ENCODE data around the gene IFIT1.
"Not testable (repeated sequence)": the region's sequence is repeated elsewhere in the genome, so short reads cannot be mapped to it uniquely, and the experiment has no call there.

IFIT1 gene

DNA sequence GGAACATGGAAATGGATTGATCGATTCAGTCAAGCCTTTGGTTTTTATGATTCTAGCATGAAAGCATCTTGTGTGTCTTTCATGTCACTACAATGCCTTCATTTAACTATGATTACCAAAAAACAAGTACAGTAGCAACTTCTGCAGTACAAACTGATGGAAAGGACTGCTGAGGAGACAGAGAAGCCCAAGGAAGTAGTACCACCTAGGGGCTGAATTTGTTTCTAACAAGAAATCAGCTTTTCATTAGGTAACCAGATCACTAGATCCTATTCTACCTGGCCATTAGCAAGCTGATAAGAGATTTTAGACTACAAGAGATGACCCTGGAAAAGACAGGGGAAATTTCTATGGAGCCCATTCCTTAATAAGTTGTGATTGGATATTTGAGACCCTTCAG, 3.2 kb upstream of the IFIT1 start:
- Histone ChIP-seq H4K20me1 (ENCODE audit: insufficient read depth, low read length, poor library complexity, severe bottlenecking) (no peaks in the 10 kb centered on the region), H3K36me3 (ENCODE audit: insufficient read depth, low read length) (no peaks in the 10 kb centered on the region), H3K4me2 (ENCODE audit: low read depth, low read length, poor library complexity, severe bottlenecking) (no peak overlapping the region), H3K4me3 (ENCODE audit: low read length, poor library complexity, severe bottlenecking) (no peak overlapping the region), H3K9me3 (ENCODE audit: insufficient read depth, low read depth, low read length) (no peaks in the 10 kb centered on the region), H3K9ac (ENCODE audit: low read depth, low read length, poor library complexity, severe bottlenecking) (no peak overlapping the region), H3K79me2 (ENCODE audit: insufficient read depth, low read length) (no peaks in the 10 kb centered on the region), H3K27me3 (ENCODE audit: insufficient read depth, low read length, poor library complexity, severe bottlenecking) (no peaks in the 10 kb centered on the region), H2AFZ (ENCODE audit: low read length) (no peak overlapping the region), H3F3A (ENCODE audit: low read depth) (no peaks in the 10 kb centered on the region), H3K9me2 (replicated peaks; ENCODE audit: low read depth, low read length) (no peaks in the 10 kb centered on the region), H3K4me1 (ENCODE audit: insufficient read depth, low read length, poor library complexity, severe bottlenecking) (peaks cover 15% of the 10 kb centered on the region)
- no peak for TF ChIP-seq EZH2phosphoT487 (IDR thresholded peaks at IDR 0.05; ENCODE audit: borderline replicate concordance)
- TF ChIP-seq, protein P1, sequence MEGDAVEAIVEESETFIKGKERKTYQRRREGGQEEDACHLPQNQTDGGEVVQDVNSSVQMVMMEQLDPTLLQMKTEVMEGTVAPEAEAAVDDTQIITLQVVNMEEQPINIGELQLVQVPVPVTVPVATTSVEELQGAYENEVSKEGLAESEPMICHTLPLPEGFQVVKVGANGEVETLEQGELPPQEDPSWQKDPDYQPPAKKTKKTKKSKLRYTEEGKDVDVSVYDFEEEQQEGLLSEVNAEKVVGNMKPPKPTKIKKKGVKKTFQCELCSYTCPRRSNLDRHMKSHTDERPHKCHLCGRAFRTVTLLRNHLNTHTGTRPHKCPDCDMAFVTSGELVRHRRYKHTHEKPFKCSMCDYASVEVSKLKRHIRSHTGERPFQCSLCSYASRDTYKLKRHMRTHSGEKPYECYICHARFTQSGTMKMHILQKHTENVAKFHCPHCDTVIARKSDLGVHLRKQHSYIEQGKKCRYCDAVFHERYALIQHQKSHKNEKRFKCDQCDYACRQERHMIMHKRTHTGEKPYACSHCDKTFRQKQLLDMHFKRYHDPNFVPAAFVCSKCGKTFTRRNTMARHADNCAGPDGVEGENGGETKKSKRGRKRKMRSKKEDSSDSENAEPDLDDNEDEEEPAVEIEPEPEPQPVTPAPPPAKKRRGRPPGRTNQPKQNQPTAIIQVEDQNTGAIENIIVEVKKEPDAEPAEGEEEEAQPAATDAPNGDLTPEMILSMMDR (conservative IDR thresholded peaks at IDR 0.05; ENCODE audit: low read length), result peak; percentile 70

DNA sequence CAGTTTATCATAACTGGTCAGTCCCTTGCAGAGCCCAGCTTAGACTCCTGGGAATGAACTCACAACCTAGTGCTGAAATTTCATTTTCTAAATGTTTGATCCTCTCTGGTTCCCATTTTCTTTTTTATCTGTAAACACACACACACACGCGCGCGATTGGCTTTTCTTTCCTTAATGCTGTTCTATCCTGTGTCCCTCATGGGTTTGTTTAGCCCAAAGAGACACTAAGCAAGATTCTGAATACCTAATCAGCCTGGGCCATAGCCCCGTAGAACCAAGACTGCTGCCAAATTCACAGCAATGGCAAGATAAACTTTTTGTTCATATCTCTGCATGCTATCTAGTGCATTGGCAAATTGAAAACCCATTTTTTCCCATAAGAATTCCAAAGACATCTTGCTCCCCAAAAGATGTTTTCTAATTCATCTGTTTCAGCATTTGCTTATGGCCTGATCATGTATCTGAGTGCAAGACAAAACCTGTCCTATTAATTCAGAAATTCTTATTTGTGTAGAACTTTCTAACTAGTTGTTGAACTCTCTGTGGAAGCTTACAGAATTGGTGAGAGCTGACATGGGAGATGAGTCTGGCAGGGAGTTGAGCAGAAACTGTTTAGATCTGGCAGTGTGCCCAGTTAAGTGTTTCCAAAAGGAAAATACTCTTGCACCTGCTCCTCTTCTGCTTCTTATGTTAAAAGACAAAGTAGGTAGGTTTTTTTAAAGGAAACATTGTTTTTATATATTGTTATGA, 1.8 kb upstream of the IFIT1 start:
- Histone ChIP-seq H3K9me2 (replicated peaks; ENCODE audit: low read depth, low read length) (no peaks in the 10 kb centered on the region), H3K79me2 (ENCODE audit: insufficient read depth, low read length) (no peaks in the 10 kb centered on the region), H2AFZ (ENCODE audit: low read length) (no peak overlapping the region), H4K20me1 (ENCODE audit: insufficient read depth, low read length, poor library complexity, severe bottlenecking) (no peaks in the 10 kb centered on the region), H3K36me3 (ENCODE audit: insufficient read depth, low read length) (no peaks in the 10 kb centered on the region), H3K4me1 (ENCODE audit: insufficient read depth, low read length, poor library complexity, severe bottlenecking) (peaks cover 15% of the 10 kb centered on the region), H3K27me3 (ENCODE audit: insufficient read depth, low read length, poor library complexity, severe bottlenecking) (no peaks in the 10 kb centered on the region), H3K4me2 (ENCODE audit: low read depth, low read length, poor library complexity, severe bottlenecking) (no peak overlapping the region), H3F3A (ENCODE audit: low read depth) (no peaks in the 10 kb centered on the region), H3K9me3 (ENCODE audit: insufficient read depth, low read depth, low read length) (no peaks in the 10 kb centered on the region), H3K9ac (ENCODE audit: low read depth, low read length, poor library complexity, severe bottlenecking) (no peak overlapping the region), H3K4me3 (ENCODE audit: low read length, poor library complexity, severe bottlenecking) (no peak overlapping the region)
- TF ChIP-seq, protein P1 (conservative IDR thresholded peaks at IDR 0.05; ENCODE audit: low read length), result no peak
- no peak for TF ChIP-seq EZH2phosphoT487 (IDR thresholded peaks at IDR 0.05; ENCODE audit: borderline replicate concordance)

DNA sequence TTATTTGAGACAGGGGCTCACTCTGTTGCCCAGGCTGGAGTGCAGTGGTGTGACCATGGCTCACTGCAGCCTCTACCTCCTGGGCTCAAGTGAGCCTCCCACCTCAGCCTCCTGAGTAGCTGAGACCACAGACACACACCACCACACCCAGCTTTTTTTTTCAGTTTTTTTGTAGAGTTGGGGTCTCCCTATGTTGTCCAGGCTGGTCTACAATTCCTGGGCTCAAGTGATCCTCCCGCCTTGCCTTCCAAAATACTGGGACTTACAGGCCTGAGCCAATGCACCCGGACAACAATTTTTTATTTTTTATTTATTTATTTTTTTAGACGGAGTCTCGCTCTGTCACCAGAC, 1.2 kb upstream of the IFIT1 start:
- H3F3A ChIP-seq (ENCODE audit: low read depth); H2AFZ ChIP-seq (ENCODE audit: low read length); H3K36me3 ChIP-seq (ENCODE audit: insufficient read depth, low read length); H3K4me3 ChIP-seq (ENCODE audit: low read length, poor library complexity, severe bottlenecking); H3K9ac ChIP-seq (ENCODE audit: low read depth, low read length, poor library complexity, severe bottlenecking); H4K20me1 ChIP-seq (ENCODE audit: insufficient read depth, low read length, poor library complexity, severe bottlenecking); H3K9me2 ChIP-seq (replicated peaks; ENCODE audit: low read depth, low read length); H3K9me3 ChIP-seq (ENCODE audit: insufficient read depth, low read depth, low read length); H3K27me3 ChIP-seq (ENCODE audit: insufficient read depth, low read length, poor library complexity, severe bottlenecking); H3K79me2 ChIP-seq (ENCODE audit: insufficient read depth, low read length); H3K4me2 ChIP-seq (ENCODE audit: low read depth, low read length, poor library complexity, severe bottlenecking): not testable (repeated sequence)
- H3K4me1 ChIP-seq (ENCODE audit: insufficient read depth, low read length, poor library complexity, severe bottlenecking), result peaks cover 15% of the 10 kb centered on the region

DNA sequence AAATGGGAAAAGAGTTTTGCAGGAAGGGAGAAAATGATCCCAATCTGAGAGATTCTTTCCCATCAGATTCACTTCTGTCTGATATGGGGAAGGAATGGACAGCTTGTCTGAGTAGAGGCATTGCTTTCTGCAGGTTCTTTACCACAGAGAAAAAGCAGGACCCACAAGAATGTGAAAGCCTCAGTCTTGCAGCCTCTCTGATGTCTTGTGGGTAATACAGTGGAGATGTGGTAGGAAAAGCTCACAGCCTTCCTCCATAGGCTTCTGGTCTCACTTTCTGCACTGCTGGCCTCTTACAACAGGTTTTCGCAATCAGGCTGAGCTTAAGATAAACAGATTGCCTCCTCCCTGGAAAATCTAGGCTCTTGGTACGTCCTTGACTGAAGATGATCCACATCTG, 551 bp downstream of the IFIT1 start:
- no peaks in the 10 kb centered on the region for H3K27me3 ChIP-seq (ENCODE audit: insufficient read depth, low read length, poor library complexity, severe bottlenecking)
- TF ChIP-seq EZH2phosphoT487 (IDR thresholded peaks at IDR 0.05; ENCODE audit: borderline replicate concordance), result no peak
- TF ChIP-seq, protein P1 (conservative IDR thresholded peaks at IDR 0.05; ENCODE audit: low read length), result no peak
- no peaks in the 10 kb centered on the region for H3K79me2 ChIP-seq (ENCODE audit: insufficient read depth, low read length)
- peak overlapping the region; percentile 87 for H3K4me2 ChIP-seq (ENCODE audit: low read depth, low read length, poor library complexity, severe bottlenecking)
- no peaks in the 10 kb centered on the region for H3F3A ChIP-seq (ENCODE audit: low read depth)
- peak overlapping the region; percentile 84 for H3K4me3 ChIP-seq (ENCODE audit: low read length, poor library complexity, severe bottlenecking)
- no peaks in the 10 kb centered on the region for H3K9me3 ChIP-seq (ENCODE audit: insufficient read depth, low read depth, low read length)
- H3K36me3 ChIP-seq (ENCODE audit: insufficient read depth, low read length), result no peaks in the 10 kb centered on the region
- H3K9me2 ChIP-seq (replicated peaks; ENCODE audit: low read depth, low read length), result no peaks in the 10 kb centered on the region
- peak overlapping the region; percentile 85 for H2AFZ ChIP-seq (ENCODE audit: low read length)
- H3K4me1 ChIP-seq (ENCODE audit: insufficient read depth, low read length, poor library complexity, severe bottlenecking), result peaks cover 15% of the 10 kb centered on the region
- H4K20me1 ChIP-seq (ENCODE audit: insufficient read depth, low read length, poor library complexity, severe bottlenecking), result no peaks in the 10 kb centered on the region
- H3K9ac ChIP-seq (ENCODE audit: low read depth, low read length, poor library complexity, severe bottlenecking), result peak overlapping the region; percentile 79
